GM12872 (cell line): ENCODE data around the gene LRRN2.

Experiments
- CTCF ChIP-seq: IDR thresholded peaks from 3 replicates; pipeline ENCODE4 v1.5.1; 2011; ENCODE audit warnings: low read depth, mild to moderate bottlenecking, low read length, moderate library complexity; ENCODE audit not compliant: insufficient read depth

The LRRN2 gene

GRCh38 chr1:204673909-204674649 is 11.5 kb downstream of the LRRN2 start:
- no peak for TF ChIP-seq CTCF

- no peak for TF ChIP-seq CTCF
Observed at GRCh38 chr1:204673209-204673608, 12.3 kb downstream of the LRRN2 start.

GRCh38 chr1:204672482-204673121 is 12.9 kb downstream of the LRRN2 start:
- no peak for TF ChIP-seq CTCF

GRCh38 chr1:204672069-204672468 is 13.5 kb downstream of the LRRN2 start:
- no peak for TF ChIP-seq CTCF

GRCh38 chr1:204670152-204670927 is 15.2 kb downstream of the LRRN2 start:
- TF ChIP-seq CTCF: no peak

GRCh38 chr1:204669579-204669978 is 16.0 kb downstream of the LRRN2 start:
- no peak for TF ChIP-seq CTCF

GRCh38 chr1:204664384-204664651 is 21.2 kb downstream of the LRRN2 start:
- TF ChIP-seq CTCF: no peak
